Endothelial cell of umbilical vein (primary cell): ENCODE measurements around the gene C5AR1. TPM values are rescaled to one million over a fixed set of nuclear protein-coding genes. Genes with fewer than 3 reads are reported as not detected.

Source experiments
- BruUV-seq: library from RNA; stranded (reverse); fragments of 400-500 nt; replicated peaks from 2 replicates; lab custom pipeline; 2021; lab: Mats Ljungman, UMichigan
- CTCF ChIA-PET: fragments of 300-600, 350-600 bp; sonication (Branson Sonifier 250); formaldehyde crosslinking; loops from one replicate; lab custom pipeline; 2021; ENCODE audit warnings: antibody characterized with exemption, inconsistent platforms; lab: Charles Lee
- POLR2A ChIA-PET: fragments of 300-600, 350-600 bp; sonication (Branson Sonifier 250); formaldehyde crosslinking; loops from one replicate; lab custom pipeline; 2021; ENCODE audit warnings: antibody characterized with exemption, inconsistent platforms; lab: Charles Lee
- DNase-seq: peaks from one replicate; pipeline ENCODE4 v3.0.0-alpha.2; 2011; ENCODE audit warnings: low read depth, low spot score
- FAIRE-seq: peaks from 2 replicates; lab custom pipeline; 2011; peaks lifted over from hg19 to GRCh38; lab: Jason Lieb, UNC
- H2AFZ ChIP-seq: 2 replicates; pipeline ENCODE4 v1.6.0; 2012; ENCODE audit warnings: low read depth, low read length, control low read depth, inconsistent platforms
- H3K27ac ChIP-seq: 2 replicates; pipeline ENCODE4 v1.5.1; 2011; ENCODE audit warnings: low read depth, mild to moderate bottlenecking, control low read depth, low read length, moderate library complexity; ENCODE audit not compliant: insufficient read depth
- H3K27me3 ChIP-seq, 2 experiments: 2 replicates each; pipeline versions ENCODE4 v1.6.0 to v1.6.1; 2011; ENCODE audit warnings: low read length in 2 of 2, mixed read lengths in 1 of 2; ENCODE audit not compliant: control insufficient read depth in 2 of 2, insufficient read depth in 2 of 2
- H3K36me3 ChIP-seq, 2 experiments: 2 replicates in 1 of 2; 3 replicates in 1 of 2; pipeline ENCODE4 v1.5.1; 2011; ENCODE audit warnings: low read length in 2 of 2, mild to moderate bottlenecking in 1 of 2, moderate library complexity in 1 of 2; ENCODE audit not compliant: control insufficient read depth in 2 of 2, insufficient read depth in 2 of 2; ENCODE audit errors: extremely low read depth in 1 of 2
- H3K4me1 ChIP-seq: 3 replicates; pipeline ENCODE4 v1.5.1; 2011; ENCODE audit warnings: mild to moderate bottlenecking, low read length; ENCODE audit not compliant: control insufficient read depth, insufficient read depth; ENCODE audit errors: extremely low read depth
- H3K4me2 ChIP-seq: 2 replicates; pipeline ENCODE4 v1.6.1; 2011; ENCODE audit warnings: low read length, control low read depth, mixed read lengths; ENCODE audit not compliant: insufficient read depth
- H3K4me3 ChIP-seq, 3 experiments: fragments of 200-600 bp in 1 of 3; sonication (generic), shearing (Covaris generic) in 1 of 3; replicated peaks in 1 of 3; 2 replicates each; pipeline ENCODE4 v1.5.1; 2011 to 2016; ENCODE audit warnings: control low read depth in 3 of 3, low read length in 3 of 3, mild to moderate bottlenecking in 2 of 3, inconsistent platforms in 1 of 3, low read depth in 1 of 3, moderate library complexity in 1 of 3; ENCODE audit not compliant: insufficient read depth in 1 of 3
- H3K79me2 ChIP-seq: 2 replicates; pipeline ENCODE4 v1.6.0; 2012; ENCODE audit warnings: low read length, inconsistent platforms; ENCODE audit not compliant: control insufficient read depth, insufficient read depth
- H3K9ac ChIP-seq: replicated peaks from 2 replicates; pipeline ENCODE3; 2011; ENCODE audit warnings: low read length, control low read depth; ENCODE audit not compliant: insufficient read depth; ENCODE audit errors: extremely low read depth
- H3K9me1 ChIP-seq: replicated peaks from 3 replicates; pipeline ENCODE4 v1.6.0; 2011; ENCODE audit warnings: mild to moderate bottlenecking, low read length; ENCODE audit not compliant: control insufficient read depth, insufficient read depth; ENCODE audit errors: extremely low read depth
- H3K9me3 ChIP-seq: replicated peaks from 2 replicates; pipeline ENCODE4 v1.5.1; 2012; ENCODE audit warnings: low read length, inconsistent platforms; ENCODE audit not compliant: control insufficient read depth, insufficient read depth
- H4K20me1 ChIP-seq: replicated peaks from 2 replicates; pipeline ENCODE3; 2011; ENCODE audit warnings: mild to moderate bottlenecking, low read length; ENCODE audit not compliant: control insufficient read depth, insufficient read depth; ENCODE audit errors: extremely low read depth
- EZH2 ChIP-seq: IDR thresholded peaks from 2 replicates; pipeline ENCODE4 v1.6.1; 2012; ENCODE audit warnings: borderline replicate concordance, low read depth, mild to moderate bottlenecking, moderate library complexity, low read length, inconsistent platforms; ENCODE audit not compliant: severe bottlenecking
- FOS ChIP-seq: IDR thresholded peaks from 2 replicates; pipeline ENCODE4 v1.6.1; 2011; ENCODE audit warnings: mild to moderate bottlenecking, low read length, moderate library complexity, borderline replicate concordance; ENCODE audit not compliant: insufficient read depth
- GATA2 ChIP-seq: IDR thresholded peaks from 2 replicates; pipeline ENCODE4 v1.7.0; 2011; ENCODE audit warnings: low read depth, mild to moderate bottlenecking, moderate library complexity, mixed read lengths, low read length; ENCODE audit not compliant: insufficient read length, insufficient read depth
- JUN ChIP-seq: IDR thresholded peaks from 2 replicates; pipeline ENCODE4 v1.6.1; 2011; ENCODE audit warnings: borderline replicate concordance, low read depth; ENCODE audit not compliant: insufficient read length, insufficient read depth
- MYC ChIP-seq: IDR thresholded peaks from one replicate; pipeline ENCODE4 v1.6.1; 2011; ENCODE audit warnings: mild to moderate bottlenecking, low read depth, low read length
- POLR2A ChIP-seq: IDR thresholded peaks from 2 replicates; pipeline ENCODE4 v1.6.1; 2012; ENCODE audit warnings: low read depth, mild to moderate bottlenecking, control low read depth, low read length
- POLR2AphosphoS5 ChIP-seq: IDR thresholded peaks from 2 replicates; pipeline ENCODE4 v1.6.1; 2012; ENCODE audit warnings: low read depth, mild to moderate bottlenecking, control low read depth, low read length, moderate library complexity; ENCODE audit not compliant: insufficient read depth
- dilution Hi-C: fragments of 300-500 bp; cut with MboI; formaldehyde crosslinking; loops from one replicate; pipeline ENCODE4 v1.15.0; 2019; ENCODE audit warnings: low sequenced_read_pairs; ENCODE audit not compliant: extremely low pct_ligation_motif_present
- intact Hi-C: fragments of 100-400 bp; cut with micrococcal nuclease; formaldehyde crosslinking; loops from one replicate; pipeline ENCODE4 v1.10.0; 2022
- polyA plus RNA-seq, 4 experiments: library from polyadenylated mRNA; depleted of rRNA in 3 of 4; stranded (reverse) in 3 of 4; unstranded in 1 of 4; fragments of >200 nt; gene quantifications; 2 replicates each; pipeline versions ENCODE4 v1.2.1 to v1.2.3, GENCODE V29; 2011 to 2012; ENCODE audit warnings: missing spikeins in 1 of 4
- total RNA-seq: library from RNA; stranded (reverse); gene quantifications from 2 replicates; pipeline ENCODE4 v1.2.3, GENCODE V29; 2021
- TF ChIP-seq, protein P1 (sequence below), 2 donors: IDR thresholded peaks; 1 replicate in 1 of 2; 2 replicates in 1 of 2; pipeline ENCODE4 v1.5.1; 2011; ENCODE audit warnings: low read length in 2 of 2, mild to moderate bottlenecking in 2 of 2, moderate library complexity in 2 of 2, control low read depth in 1 of 2, inconsistent platforms in 1 of 2, low read depth in 1 of 2; ENCODE audit not compliant: insufficient read depth in 1 of 2; ENCODE audit errors: extremely low read depth in 1 of 2
- TF ChIP-seq, protein P2 (sequence below): IDR thresholded peaks from 2 replicates; pipeline ENCODE4 v1.6.1; 2011; ENCODE audit not compliant: insufficient read depth, insufficient read length

C5AR1 gene
- total and polyA plus RNA-seq, 2 donors (not counting 3 experiments of a cell fraction or from before 2014, with no cell fraction given): 0.11 to 0.49 TPM

DNA sequence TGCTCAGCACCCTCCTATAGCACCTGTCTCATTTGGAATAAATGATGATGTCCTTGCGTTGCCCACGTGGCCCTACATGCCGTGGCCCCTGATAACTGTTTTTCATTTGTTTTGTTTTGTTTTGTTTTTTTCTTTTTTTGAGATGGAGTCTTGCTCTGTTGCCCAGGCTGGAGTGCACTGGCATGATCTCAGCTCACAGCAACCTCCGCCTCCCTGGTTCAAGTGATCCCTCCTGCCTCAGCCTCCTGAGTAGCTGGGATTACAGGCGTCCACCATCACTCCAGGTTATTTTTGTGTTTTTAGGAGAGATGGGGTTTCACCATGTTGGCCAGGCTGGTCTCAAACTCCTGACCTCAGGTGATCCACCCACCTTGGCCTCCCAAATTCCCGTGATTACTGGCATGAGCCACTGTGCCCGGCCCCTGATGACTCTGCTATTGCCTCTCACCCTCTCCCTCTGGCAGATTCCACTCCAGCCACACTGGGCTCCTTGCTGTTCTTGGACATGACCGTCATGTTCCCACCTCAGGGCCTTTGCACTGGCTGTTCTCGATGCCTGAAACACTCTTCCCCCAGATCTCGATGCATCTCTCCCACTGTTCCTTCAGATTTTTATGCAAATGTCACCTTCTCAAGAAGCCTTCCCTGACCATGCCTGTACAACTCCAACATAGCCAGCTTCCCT lies 29.7 kb downstream of the C5AR1 start:
- Histone ChIP-seq H3K36me3 (no peaks in the 10 kb centered on the region), H3K9ac (no peak overlapping the region), H3K79me2 (no peaks in the 10 kb centered on the region), H3K4me1 (no peaks in the 10 kb centered on the region), H3K9me1 (no peaks in the 10 kb centered on the region), H2AFZ (no peak overlapping the region), H3K4me3 (no peak overlapping the region), H3K27me3 (no peaks in the 10 kb centered on the region), H3K4me2 (no peak overlapping the region), H3K27ac (no peak overlapping the region), H4K20me1 (no peaks in the 10 kb centered on the region), H3K9me3 (no peaks in the 10 kb centered on the region)
- no peak for TF ChIP-seq EZH2
- no peak for TF ChIP-seq FOS
- POLR2A ChIA-PET: no interaction called here
- DNase-seq (no peak), FAIRE-seq (no peak)
- BruUV-seq: no TSS peak
- CTCF ChIA-PET: interaction anchor here (1.2 to 1.6 kb wide), 3 partner anchors 10 to 34 kb away, joined by 4 to 9 read pairs (median 4); partner anchors contain the start of gene DHX34
- intact Hi-C loops: no loop called here
- dilution Hi-C loops: no loop called here

DNA sequence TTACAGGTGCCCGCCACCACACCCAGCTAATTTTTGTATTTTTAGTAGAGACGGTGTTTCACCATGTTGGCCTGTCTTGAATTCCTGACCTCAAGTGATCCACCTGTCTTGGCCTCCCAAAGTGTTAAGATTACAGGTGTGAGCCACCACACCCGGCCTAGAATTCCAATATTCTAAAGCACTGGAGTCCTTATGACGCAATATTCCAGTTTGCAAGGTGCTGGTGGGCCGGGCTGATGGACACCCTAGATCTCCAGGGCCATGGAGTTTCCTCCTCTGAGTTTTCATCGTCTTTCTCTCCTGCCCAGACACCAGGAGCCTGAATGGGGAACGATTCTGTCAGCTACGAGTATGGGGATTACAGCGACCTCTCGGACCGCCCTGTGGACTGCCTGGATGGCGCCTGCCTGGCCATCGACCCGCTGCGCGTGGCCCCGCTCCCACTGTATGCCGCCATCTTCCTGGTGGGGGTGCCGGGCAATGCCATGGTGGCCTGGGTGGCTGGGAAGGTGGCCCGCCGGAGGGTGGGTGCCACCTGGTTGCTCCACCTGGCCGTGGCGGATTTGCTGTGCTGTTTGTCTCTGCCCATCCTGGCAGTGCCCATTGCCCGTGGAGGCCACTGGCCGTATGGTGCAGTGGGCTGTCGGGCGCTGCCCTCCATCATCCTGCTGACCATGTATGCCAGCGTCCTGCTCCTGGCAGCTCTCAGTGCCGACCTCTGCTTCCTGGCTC lies 31.0 kb downstream of the C5AR1 start:
- no peak overlapping the region for H3K4me3 ChIP-seq
- DNase-seq (no peak), FAIRE-seq (no peak)
- H3K27ac ChIP-seq: no peak overlapping the region
- no peak overlapping the region for H3K4me2 ChIP-seq
- dilution Hi-C loops (no loop called here), intact Hi-C loops (no loop called here)
- no peak overlapping the region for H2AFZ ChIP-seq
- no peaks in the 10 kb centered on the region for H3K36me3 ChIP-seq
- H3K9ac ChIP-seq: no peak overlapping the region
- BruUV-seq: no TSS peak
- H3K9me3 ChIP-seq: no peaks in the 10 kb centered on the region
- H3K79me2 ChIP-seq: no peaks in the 10 kb centered on the region
- H3K9me1 ChIP-seq: no peaks in the 10 kb centered on the region
- no peaks in the 10 kb centered on the region for H4K20me1 ChIP-seq
- no peak for TF ChIP-seq EZH2
- TF ChIP-seq FOS: no peak
- TF ChIP-seq POLR2AphosphoS5: no peak
- TF ChIP-seq, protein P1, sequence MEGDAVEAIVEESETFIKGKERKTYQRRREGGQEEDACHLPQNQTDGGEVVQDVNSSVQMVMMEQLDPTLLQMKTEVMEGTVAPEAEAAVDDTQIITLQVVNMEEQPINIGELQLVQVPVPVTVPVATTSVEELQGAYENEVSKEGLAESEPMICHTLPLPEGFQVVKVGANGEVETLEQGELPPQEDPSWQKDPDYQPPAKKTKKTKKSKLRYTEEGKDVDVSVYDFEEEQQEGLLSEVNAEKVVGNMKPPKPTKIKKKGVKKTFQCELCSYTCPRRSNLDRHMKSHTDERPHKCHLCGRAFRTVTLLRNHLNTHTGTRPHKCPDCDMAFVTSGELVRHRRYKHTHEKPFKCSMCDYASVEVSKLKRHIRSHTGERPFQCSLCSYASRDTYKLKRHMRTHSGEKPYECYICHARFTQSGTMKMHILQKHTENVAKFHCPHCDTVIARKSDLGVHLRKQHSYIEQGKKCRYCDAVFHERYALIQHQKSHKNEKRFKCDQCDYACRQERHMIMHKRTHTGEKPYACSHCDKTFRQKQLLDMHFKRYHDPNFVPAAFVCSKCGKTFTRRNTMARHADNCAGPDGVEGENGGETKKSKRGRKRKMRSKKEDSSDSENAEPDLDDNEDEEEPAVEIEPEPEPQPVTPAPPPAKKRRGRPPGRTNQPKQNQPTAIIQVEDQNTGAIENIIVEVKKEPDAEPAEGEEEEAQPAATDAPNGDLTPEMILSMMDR (IDR thresholded peaks at IDR 0.05; ENCODE audit: extremely low read depth in 1 of 2, insufficient read depth in 1 of 2, low read depth in 1 of 2, low read length in 2 of 2): no peak
- TF ChIP-seq, protein P2, sequence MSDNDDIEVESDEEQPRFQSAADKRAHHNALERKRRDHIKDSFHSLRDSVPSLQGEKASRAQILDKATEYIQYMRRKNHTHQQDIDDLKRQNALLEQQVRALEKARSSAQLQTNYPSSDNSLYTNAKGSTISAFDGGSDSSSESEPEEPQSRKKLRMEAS: no peak
- no peak for TF ChIP-seq GATA2
- TF ChIP-seq POLR2A: no peak
- TF ChIP-seq JUN: no peak
- no peak for TF ChIP-seq MYC
- ChIA-PET POLR2A (no interaction called here), CTCF (interaction anchor here (1.5 to 1.6 kb wide), 2 partner anchors 8 to 51 kb away, joined by 3 to 9 read pairs; partner anchors contain the start of gene DHX34)
- no peaks in the 10 kb centered on the region for H3K27me3 ChIP-seq
- no peaks in the 10 kb centered on the region for H3K4me1 ChIP-seq
